ENCODE measurements around the gene EDC3. TPM values are rescaled to one million over a fixed set of nuclear protein-coding genes. Genes with fewer than 3 reads are reported as not detected.
A peak's percentile ranks its signal among the peaks of the same experiment; 100 is the strongest.

The EDC3 gene
- total and polyA plus RNA-seq, 9 of the 15 experiments (the other 6 are each of a cell fraction or from before 2014, with no cell fraction given), result 11.7 to 63.9 (median 32.8) TPM

DNA sequence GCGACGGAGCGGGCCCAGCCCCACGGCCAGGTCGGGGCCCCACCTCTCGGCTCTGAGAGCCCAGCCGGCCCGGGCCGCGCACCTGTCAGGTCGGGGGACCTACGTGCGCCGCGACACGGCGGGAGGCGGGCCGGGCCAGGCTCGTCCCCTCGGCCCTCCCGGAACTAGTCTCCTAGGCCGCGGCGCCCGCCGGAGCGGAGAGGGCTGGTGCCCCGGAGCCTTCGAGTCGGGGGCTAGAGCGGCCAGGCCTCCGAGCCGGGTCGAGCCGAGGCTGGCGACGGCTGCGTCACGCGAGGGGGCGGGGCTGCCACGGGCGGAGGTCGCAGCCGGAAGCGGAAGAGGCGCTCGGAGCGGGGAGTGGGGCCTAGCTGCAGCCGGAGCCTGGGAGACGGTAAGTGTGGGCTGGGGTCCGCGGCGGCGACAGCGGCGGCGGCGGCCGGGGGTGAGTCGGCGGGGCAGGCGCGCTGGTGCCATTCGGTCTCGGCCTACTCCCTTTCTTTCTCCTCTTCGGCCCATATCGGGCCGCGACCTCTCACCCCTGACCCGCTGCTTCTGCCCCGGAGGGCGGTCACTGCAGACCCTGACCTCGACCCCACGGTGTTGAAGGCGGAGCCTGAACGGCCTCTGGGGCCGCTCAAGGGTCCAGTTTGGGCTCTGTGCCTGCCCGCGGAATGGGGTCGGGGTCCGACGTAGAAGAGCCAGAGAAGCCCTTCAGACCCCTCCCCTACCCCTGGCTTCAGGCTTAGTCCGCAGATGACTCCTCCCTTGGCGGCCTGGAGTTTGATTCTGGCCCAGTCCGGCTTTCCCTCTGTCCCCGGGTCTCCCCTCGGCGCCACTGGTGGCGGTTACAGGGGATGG lies 80.1 kb downstream of the EDC3 start, which contains the start of gene CLK3 (continued):
- TF ChIP-seq, protein P1, sequence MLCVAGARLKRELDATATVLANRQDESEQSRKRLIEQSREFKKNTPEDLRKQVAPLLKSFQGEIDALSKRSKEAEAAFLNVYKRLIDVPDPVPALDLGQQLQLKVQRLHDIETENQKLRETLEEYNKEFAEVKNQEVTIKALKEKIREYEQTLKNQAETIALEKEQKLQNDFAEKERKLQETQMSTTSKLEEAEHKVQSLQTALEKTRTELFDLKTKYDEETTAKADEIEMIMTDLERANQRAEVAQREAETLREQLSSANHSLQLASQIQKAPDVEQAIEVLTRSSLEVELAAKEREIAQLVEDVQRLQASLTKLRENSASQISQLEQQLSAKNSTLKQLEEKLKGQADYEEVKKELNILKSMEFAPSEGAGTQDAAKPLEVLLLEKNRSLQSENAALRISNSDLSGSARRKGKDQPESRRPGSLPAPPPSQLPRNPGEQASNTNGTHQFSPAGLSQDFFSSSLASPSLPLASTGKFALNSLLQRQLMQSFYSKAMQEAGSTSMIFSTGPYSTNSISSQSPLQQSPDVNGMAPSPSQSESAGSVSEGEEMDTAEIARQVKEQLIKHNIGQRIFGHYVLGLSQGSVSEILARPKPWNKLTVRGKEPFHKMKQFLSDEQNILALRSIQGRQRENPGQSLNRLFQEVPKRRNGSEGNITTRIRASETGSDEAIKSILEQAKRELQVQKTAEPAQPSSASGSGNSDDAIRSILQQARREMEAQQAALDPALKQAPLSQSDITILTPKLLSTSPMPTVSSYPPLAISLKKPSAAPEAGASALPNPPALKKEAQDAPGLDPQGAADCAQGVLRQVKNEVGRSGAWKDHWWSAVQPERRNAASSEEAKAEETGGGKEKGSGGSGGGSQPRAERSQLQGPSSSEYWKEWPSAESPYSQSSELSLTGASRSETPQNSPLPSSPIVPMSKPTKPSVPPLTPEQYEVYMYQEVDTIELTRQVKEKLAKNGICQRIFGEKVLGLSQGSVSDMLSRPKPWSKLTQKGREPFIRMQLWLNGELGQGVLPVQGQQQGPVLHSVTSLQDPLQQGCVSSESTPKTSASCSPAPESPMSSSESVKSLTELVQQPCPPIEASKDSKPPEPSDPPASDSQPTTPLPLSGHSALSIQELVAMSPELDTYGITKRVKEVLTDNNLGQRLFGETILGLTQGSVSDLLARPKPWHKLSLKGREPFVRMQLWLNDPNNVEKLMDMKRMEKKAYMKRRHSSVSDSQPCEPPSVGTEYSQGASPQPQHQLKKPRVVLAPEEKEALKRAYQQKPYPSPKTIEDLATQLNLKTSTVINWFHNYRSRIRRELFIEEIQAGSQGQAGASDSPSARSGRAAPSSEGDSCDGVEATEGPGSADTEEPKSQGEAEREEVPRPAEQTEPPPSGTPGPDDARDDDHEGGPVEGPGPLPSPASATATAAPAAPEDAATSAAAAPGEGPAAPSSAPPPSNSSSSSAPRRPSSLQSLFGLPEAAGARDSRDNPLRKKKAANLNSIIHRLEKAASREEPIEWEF (CRISPR knock-in tag; IDR thresholded peaks at IDR 0.05), result no peak
- no peak for TF ChIP-seq POLR3G (IDR thresholded peaks at IDR 0.05; ENCODE audit: extremely low read depth, insufficient read length, insufficient replicate concordance)
- TF ChIP-seq DPF2 (IDR thresholded peaks at IDR 0.05), result no peak
- TF ChIP-seq, protein P2, sequence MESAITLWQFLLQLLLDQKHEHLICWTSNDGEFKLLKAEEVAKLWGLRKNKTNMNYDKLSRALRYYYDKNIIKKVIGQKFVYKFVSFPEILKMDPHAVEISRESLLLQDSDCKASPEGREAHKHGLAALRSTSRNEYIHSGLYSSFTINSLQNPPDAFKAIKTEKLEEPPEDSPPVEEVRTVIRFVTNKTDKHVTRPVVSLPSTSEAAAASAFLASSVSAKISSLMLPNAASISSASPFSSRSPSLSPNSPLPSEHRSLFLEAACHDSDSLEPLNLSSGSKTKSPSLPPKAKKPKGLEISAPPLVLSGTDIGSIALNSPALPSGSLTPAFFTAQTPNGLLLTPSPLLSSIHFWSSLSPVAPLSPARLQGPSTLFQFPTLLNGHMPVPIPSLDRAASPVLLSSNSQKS (CRISPR knock-in tag; IDR thresholded peaks at IDR 0.05), result no peak
- TF ChIP-seq ZNF232 (CRISPR knock-in tag; IDR thresholded peaks at IDR 0.05), result peak; percentile 70; the same call in 1 of the 2 replicates
- peak; percentile 72; the same call in 1 of the 2 replicates for TF ChIP-seq HNRNPL (IDR thresholded peaks at IDR 0.05; ENCODE audit: low read depth, low read length)
- TF ChIP-seq, protein P3, sequence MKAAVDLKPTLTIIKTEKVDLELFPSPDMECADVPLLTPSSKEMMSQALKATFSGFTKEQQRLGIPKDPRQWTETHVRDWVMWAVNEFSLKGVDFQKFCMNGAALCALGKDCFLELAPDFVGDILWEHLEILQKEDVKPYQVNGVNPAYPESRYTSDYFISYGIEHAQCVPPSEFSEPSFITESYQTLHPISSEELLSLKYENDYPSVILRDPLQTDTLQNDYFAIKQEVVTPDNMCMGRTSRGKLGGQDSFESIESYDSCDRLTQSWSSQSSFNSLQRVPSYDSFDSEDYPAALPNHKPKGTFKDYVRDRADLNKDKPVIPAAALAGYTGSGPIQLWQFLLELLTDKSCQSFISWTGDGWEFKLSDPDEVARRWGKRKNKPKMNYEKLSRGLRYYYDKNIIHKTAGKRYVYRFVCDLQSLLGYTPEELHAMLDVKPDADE (conservative IDR thresholded peaks at IDR 0.05; ENCODE audit: control insufficient read depth, low read depth, low read length), result peak; percentile 87
- no peak for TF ChIP-seq SIX5 (IDR thresholded peaks at IDR 0.05; ENCODE audit: borderline replicate concordance in 1 of 2, insufficient read depth in 1 of 2, low read depth in 1 of 2, low read length in 2 of 2)
- TF ChIP-seq HMG20B (CRISPR knock-in tag; IDR thresholded peaks at IDR 0.05), result no peak
- no peak for TF ChIP-seq ZNF197 (CRISPR knock-in tag; IDR thresholded peaks at IDR 0.05; ENCODE audit: low read depth)
- TF ChIP-seq PHB2 (IDR thresholded peaks at IDR 0.05; ENCODE audit: low read depth), result no peak
- no peak for TF ChIP-seq EHMT2 (IDR thresholded peaks at IDR 0.05)
- TF ChIP-seq HCFC1 (IDR thresholded peaks at IDR 0.05; ENCODE audit: low read depth, low read length), result peak; percentile 85
- TF ChIP-seq, protein P4, sequence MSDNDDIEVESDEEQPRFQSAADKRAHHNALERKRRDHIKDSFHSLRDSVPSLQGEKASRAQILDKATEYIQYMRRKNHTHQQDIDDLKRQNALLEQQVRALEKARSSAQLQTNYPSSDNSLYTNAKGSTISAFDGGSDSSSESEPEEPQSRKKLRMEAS (CRISPR knock-in tag; IDR thresholded peaks at IDR 0.05), result peak; percentile 77; the same call in 1 of the 2 replicates
- TF ChIP-seq HDAC6 (IDR thresholded peaks at IDR 0.05; ENCODE audit: low read depth, low read length), result no peak
- no peak for TF ChIP-seq MTF1 (CRISPR knock-in tag; IDR thresholded peaks at IDR 0.05; ENCODE audit: borderline replicate concordance)

Measured in K562 (cell line).